ENCODE results near the gene PACS1.

PACS1 gene

DNA sequence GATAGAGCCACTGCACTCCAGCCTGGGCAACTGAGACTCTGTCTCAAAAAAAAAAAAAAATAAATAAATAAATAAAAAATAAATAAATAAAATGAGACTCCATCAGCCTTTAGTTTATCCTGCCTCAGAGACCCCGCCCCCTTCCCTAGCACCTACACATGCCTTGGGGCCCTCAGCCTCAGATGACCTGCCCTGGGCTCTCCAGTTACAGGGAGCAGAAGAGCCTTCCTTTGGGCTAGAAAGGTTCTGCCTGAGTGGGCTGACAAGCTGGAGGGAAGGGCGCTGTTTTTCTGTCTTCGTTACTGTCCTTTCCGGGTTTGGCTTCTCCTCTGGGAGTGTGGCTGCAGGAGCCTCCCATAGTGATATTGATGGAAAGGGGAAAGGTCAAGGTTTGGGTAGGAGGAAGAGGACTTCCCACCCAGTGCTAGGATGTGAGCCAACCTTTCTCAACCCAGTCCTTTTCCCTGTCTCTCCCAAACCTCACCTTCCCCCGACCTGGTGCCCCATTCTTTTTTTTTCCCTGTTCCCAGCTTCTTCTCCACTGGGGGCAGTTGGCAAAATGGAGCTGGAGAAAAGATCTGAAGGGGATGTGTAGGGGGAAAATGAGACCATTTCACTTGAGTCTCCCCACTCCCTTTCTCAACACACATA lies 19.4 kb upstream of the PACS1 start:
- DNase-seq: no peak

GRCh38 chr11:66051371-66051765 lies 18.7 kb upstream of the PACS1 start:
- no peak for DNase-seq

GRCh38 chr11:66051766-66052663 lies 18.1 kb upstream of the PACS1 start, which contains the start of gene SF3B2:
SF3B2 (plus strand) TSS chr11:66052364; CDS start chr11:66052385, 21 bp downstream.
- peak; percentile 98 for DNase-seq

DNA sequence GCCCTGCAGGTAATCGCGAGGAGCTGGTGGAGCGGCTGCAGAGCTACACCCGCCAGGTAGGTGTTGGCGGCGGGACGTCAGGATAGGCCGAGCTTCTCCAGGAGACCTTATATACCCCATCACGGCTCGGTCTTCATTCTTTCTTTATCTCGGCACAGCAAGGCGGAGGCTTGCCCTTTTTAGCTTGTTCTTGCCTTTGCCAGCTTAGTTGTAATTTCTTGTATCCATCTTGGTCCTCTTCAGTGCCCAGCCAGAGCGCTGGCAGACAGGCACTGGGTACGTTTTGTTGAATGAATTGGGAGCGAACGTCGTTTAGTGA lies 17.4 kb upstream of the PACS1 start:
- no peak for DNase-seq

GRCh38 chr11:66055021-66055420 lies 15.1 kb upstream of the PACS1 start:
- no peak for DNase-seq

GRCh38 chr11:66056501-66056900 lies 13.6 kb upstream of the PACS1 start:
- peak; percentile 31 for DNase-seq

DNA sequence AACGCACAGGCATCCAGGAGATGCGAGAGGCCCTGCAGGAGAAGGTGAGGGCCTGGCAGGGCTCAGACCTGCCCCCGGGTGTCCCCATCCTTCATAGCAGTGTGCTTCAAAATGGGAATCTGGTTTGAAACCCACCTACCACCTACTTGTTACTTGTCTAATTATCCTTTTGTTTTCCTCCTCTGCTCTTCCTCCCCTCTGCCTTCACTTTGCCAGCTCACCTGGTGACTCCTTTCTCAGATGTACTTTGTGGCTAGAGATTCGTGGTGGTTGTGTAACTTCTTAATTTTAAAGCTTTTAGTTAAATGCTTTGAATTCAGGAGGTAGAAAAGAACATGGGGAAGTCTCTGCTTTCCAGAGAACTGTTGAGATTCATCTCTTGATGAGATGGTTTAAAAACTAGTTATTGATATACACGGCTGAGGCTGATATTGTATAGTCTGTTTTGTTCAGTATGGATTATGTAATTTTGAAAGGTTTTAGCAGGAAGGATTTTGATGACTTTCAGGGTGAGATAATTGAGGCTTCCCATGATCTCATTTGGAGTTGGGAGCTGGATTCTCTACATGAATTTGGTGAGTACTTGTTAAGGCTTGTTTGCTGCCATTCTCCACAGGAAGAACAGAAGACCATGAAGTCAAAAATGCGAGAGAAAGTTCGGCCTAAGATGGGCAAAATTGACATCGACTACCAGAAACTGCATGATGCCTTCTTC lies 9.9 kb upstream of the PACS1 start:
- DNase-seq: no peak

GRCh38 chr11:66061268-66061667 lies 8.8 kb upstream of the PACS1 start:
- DNase-seq: no peak

GRCh38 chr11:66062408-66062807 lies 7.7 kb upstream of the PACS1 start:
- no peak for DNase-seq

- no peak for DNase-seq
These were observed 6.2 kb upstream of the PACS1 start for GRCh38 chr11:66063900-66064299.

- DNase-seq: no peak
These were observed 5.5 kb upstream of the PACS1 start for GRCh38 chr11:66064571-66064970.

GRCh38 chr11:66066751-66067150 lies 3.3 kb upstream of the PACS1 start:
- peak; percentile 46 for DNase-seq

DNA sequence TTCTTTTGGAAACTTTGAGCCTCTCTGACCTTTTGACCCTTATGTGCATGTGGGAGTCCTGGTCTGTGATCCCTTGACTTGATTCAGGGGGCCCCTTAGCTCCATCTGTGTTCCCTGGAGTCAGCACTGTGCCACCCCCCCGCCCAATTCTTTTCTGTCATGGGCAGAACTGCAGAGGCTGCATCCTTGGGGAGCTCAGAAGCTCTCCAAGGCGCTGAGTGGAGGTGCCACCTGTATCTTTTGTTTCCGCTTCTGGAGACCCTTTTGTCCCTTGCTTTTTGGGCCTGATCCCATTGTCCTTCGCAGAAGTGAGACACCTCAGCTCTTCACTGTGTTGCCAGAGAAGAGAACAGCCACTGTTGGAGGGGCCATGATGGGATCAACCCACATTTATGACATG lies 2.4 kb upstream of the PACS1 start:
- no peak for DNase-seq

- peak; percentile 57 for DNase-seq
These were observed 1.8 kb upstream of the PACS1 start for GRCh38 chr11:66068154-66068821.

- peak; percentile 92 for DNase-seq
These were observed 953 bp upstream of the PACS1 start for GRCh38 chr11:66068923-66069714.

DNA sequence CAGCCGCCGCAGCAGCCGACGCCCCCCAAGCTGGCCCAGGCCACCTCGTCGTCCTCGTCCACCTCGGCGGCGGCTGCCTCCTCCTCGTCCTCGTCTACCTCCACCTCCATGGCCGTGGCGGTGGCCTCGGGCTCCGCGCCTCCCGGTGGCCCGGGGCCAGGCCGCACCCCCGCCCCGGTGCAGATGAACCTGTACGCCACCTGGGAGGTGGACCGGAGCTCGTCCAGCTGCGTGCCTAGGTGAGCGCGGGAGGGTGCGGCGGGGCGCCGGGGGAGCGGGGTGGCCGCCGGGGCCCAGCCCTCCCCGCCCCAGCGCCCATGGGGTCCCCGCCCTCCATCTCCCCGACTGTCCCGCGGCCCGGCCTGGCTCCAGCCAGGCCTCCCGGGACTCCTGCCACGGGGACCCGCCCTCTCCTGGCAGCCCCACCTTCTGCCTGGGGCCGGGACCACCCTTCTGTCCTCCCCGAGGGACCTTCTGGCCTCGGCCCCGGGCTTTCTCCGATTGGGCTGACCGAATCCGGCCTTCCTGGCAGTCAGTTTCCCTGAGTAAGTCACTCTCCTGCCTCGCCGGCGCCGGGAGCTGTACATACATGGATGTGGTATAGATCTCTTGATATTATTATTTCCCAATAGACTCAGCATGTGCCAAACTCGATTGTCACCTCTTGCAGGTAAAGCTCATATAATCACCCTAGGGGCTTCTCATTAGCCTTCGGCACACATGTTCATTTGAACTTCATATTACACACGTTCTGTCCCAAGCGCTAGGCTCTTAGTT lies 720 bp downstream of the PACS1 start:
- no peak for DNase-seq

GRCh38 chr11:66071381-66071801 lies 1.3 kb downstream of the PACS1 start:
- no peak for DNase-seq

GRCh38 chr11:66072081-66072480 lies 2.0 kb downstream of the PACS1 start:
- no peak for DNase-seq

- no peak for DNase-seq
These were observed 2.4 kb downstream of the PACS1 start for GRCh38 chr11:66072518-66072917.

GRCh38 chr11:66073669-66074068 lies 3.6 kb downstream of the PACS1 start:
- DNase-seq: no peak

DNA sequence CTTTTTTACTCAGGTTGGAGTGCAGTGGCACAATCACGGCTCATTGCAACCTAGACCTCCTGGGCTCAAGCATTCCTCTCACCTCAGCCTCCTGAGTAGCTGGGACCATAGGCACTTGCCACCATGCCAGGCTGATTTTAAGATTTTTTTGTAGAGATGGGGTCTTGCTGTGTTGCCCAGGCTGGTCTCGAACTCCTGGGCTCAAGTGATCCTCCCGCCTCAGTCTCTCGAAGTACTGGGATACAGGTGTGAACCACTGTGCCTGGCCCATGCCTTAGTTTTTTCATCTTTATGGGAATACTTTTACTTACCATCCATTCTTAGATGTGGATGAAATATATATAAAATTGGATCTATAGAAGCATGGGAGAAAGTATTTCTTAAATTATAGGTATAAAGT lies 5.2 kb downstream of the PACS1 start:
- no peak for DNase-seq

- DNase-seq: no peak
These were observed 6.5 kb downstream of the PACS1 start for GRCh38 chr11:66076561-66076960.
